HEK293 (cell line): ENCODE measurements around the gene NCK1.

ENCODE experiments used
- CTCF ChIP-seq: fragments of 450-650 bp; formaldehyde crosslinking; IDR thresholded peaks from 2 replicates; pipeline ENCODE4 v1.5.1; 2016; ENCODE audit warnings: missing biosample characterization, missing genetic modification characterization
- ZNF311 ChIP-seq: fragments of 450-650 bp; formaldehyde crosslinking; IDR thresholded peaks from 2 replicates; pipeline ENCODE4 v1.5.1; 2017; ENCODE audit warnings: missing biosample characterization, missing genetic modification characterization, borderline replicate concordance

- TF ChIP-seq CTCF (no peak), ZNF311 (tag by site-specific recombination) (no peak)
Observed at GRCh38 chr3:136882571-136882970, 20.6 kb downstream of the NCK1 start.
